CD4-positive, CD25-positive, alpha-beta regulatory T cell (primary cell): ENCODE results near the gene DTNB. TPM values are rescaled to one million over a fixed set of nuclear protein-coding genes. Genes with fewer than 3 reads are reported as not detected.

Source experiments
- ATAC-seq, 2 donors: fragments of 150-1000 bp; cut with Tn5 transposase; one replicate each; pipeline ENCODE4 v1.10.0; 2021; ENCODE audit warnings: low read depth in 2 of 2, moderate number of reproducible peaks in 2 of 2, moderate library complexity in 1 of 2
- DNase-seq, 3 donors: peaks; one replicate each; pipeline versions ENCODE4 v3.0.0 to v3.0.0-alpha.2; 2012 to 2022; ENCODE audit warnings: mixed read lengths in 1 of 3
- H3K27ac ChIP-seq: one replicate; pipeline ENCODE4 v1.7.0; 2013; ENCODE audit warnings: mild to moderate bottlenecking, low read length; ENCODE audit not compliant: insufficient read depth, poor library complexity, severe bottlenecking
- H3K27me3 ChIP-seq: one replicate; pipeline ENCODE4 v1.7.0; 2013; ENCODE audit warnings: low read length; ENCODE audit not compliant: control insufficient read depth, insufficient read depth
- H3K36me3 ChIP-seq: one replicate; pipeline ENCODE4 v1.7.0; 2013; ENCODE audit warnings: mild to moderate bottlenecking, low read length, moderate library complexity; ENCODE audit not compliant: control insufficient read depth, insufficient read depth
- H3K4me1 ChIP-seq: 2 replicates; pipeline ENCODE4 v1.7.0; 2013; ENCODE audit warnings: mild to moderate bottlenecking, low read length; ENCODE audit not compliant: insufficient read depth, control insufficient read depth, poor library complexity, severe bottlenecking
- H3K4me3 ChIP-seq: one replicate; pipeline ENCODE4 v1.7.0; 2013; ENCODE audit warnings: low read depth, mild to moderate bottlenecking, low read length, moderate library complexity
- H3K9me3 ChIP-seq, 2 experiments: 1 replicate in 1 of 2; 2 replicates in 1 of 2; pipeline ENCODE4 v1.7.0; 2013; ENCODE audit warnings: low read length in 2 of 2, mild to moderate bottlenecking in 1 of 2, moderate library complexity in 1 of 2; ENCODE audit not compliant: control insufficient read depth in 2 of 2
- H3K27ac Mint-ChIP-seq, 3 donors: one replicate each; pipeline ENCODE4 v1.8.0; 2020 to 2022; ENCODE audit warnings: mild to moderate bottlenecking in 3 of 3, mixed read lengths in 3 of 3, moderate library complexity in 2 of 3
- H3K27me3 Mint-ChIP-seq: one replicate; pipeline ENCODE4 v1.8.0; 2022; ENCODE audit warnings: mild to moderate bottlenecking, mixed read lengths
- H3K36me3 Mint-ChIP-seq: one replicate; pipeline ENCODE4 v1.8.0; 2020; ENCODE audit warnings: mixed read lengths
- H3K4me1 Mint-ChIP-seq, 4 donors: one replicate each; pipeline ENCODE4 v1.8.0; 2020 to 2022; ENCODE audit warnings: mixed read lengths in 4 of 4, mild to moderate bottlenecking in 1 of 4
- H3K4me3 Mint-ChIP-seq, 4 donors: one replicate each; pipeline ENCODE4 v1.8.0; 2020 to 2022; ENCODE audit warnings: mild to moderate bottlenecking in 4 of 4, mixed read lengths in 4 of 4, moderate library complexity in 3 of 4
- H3K9me3 Mint-ChIP-seq, 7 donors: one replicate each; pipeline ENCODE4 v1.8.0; 2020 to 2022; ENCODE audit warnings: mixed read lengths in 7 of 7, mild to moderate bottlenecking in 3 of 7, moderate library complexity in 2 of 7
- polyA plus RNA-seq, 4 donors: library from polyadenylated mRNA; unstranded; fragments of 300-500 nt; fragmentation: Illumina TruSeq; gene quantifications; one replicate each; pipeline ENCODE4 v1.2.3, GENCODE V29; 2021
- total RNA-seq: library from RNA; stranded (reverse); gene quantifications from one replicate; pipeline ENCODE4 v1.2.3, GENCODE V29; 2022

Gene DTNB
- total and polyA plus RNA-seq, 5 donors from 2014 or later, result 11.5 to 50.1 (median 15.0) TPM

GRCh38 chr2:25424426-25425028, 248.8 kb downstream of the DTNB start:
- Histone ChIP-seq H3K36me3 (no peaks in the 10 kb centered on the region), H3K27me3 (no peaks in the 10 kb centered on the region), H3K27ac (no peak overlapping the region), H3K9me3 (no peaks in the 10 kb centered on the region), H3K4me1 (no peaks in the 10 kb centered on the region), H3K4me3 (no peak overlapping the region)
- no peak overlapping the region for H3K27ac Mint-ChIP-seq
- no peaks in the 10 kb centered on the region for H3K27me3 Mint-ChIP-seq
- no peak for DNase-seq
- H3K36me3 Mint-ChIP-seq, result peaks cover 46% of the 10 kb centered on the region
- H3K4me3 Mint-ChIP-seq, result no peak overlapping the region
- H3K9me3 Mint-ChIP-seq, result no peaks in the 10 kb centered on the region
- H3K4me1 Mint-ChIP-seq, result peaks cover 6 to 13% (median 10%) of the 10 kb centered on the region in 4 donors
- ATAC-seq, result no peak

- no peak for DNase-seq
- ATAC-seq, result no peak
- no peaks in the 10 kb centered on the region for H3K27me3 ChIP-seq
- H3K36me3 ChIP-seq, result peaks cover 4% of the 10 kb centered on the region
- Mint-ChIP-seq H3K27ac (no peak overlapping the region), H3K4me3 (no peak overlapping the region), H3K9me3 (peaks cover 0 to 2% (median 0%) of the 10 kb centered on the region in 7 donors), H3K27me3 (no peaks in the 10 kb centered on the region), H3K36me3 (peaks cover 47% of the 10 kb centered on the region), H3K4me1 (peaks cover 14 to 21% (median 17%) of the 10 kb centered on the region in 4 donors)
- no peak overlapping the region for H3K4me3 ChIP-seq
- no peaks in the 10 kb centered on the region for H3K9me3 ChIP-seq
- H3K27ac ChIP-seq, result no peak overlapping the region
- peaks cover 4% of the 10 kb centered on the region for H3K4me1 ChIP-seq
These were observed 251.5 kb downstream of the DTNB start for GRCh38 chr2:25421820-25422411.

DNA sequence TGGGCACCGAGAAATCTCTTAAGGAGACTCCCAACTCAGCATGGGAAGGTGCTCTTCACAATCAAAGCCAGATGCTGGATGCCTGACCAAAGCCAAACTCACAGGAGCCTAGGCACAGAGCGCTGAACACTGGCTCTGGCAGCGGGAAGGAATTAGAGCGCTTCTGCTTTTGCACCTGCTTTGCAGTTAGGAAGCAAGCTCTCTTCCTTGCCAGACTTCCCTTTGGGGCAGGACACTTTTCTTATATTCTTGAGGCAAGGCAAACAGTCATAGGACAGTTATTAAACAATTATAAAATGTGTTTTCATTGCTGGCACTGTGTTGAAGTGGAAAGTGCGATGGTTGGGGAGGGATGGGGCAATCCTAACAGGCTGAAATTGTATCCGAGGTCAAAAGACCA, 252.1 kb downstream of the DTNB start:
- Histone ChIP-seq H3K36me3 (peaks cover 4% of the 10 kb centered on the region), H3K4me1 (peaks cover 4% of the 10 kb centered on the region), H3K27me3 (no peaks in the 10 kb centered on the region), H3K27ac (no peak overlapping the region), H3K9me3 (no peaks in the 10 kb centered on the region), H3K4me3 (no peak overlapping the region)
- Mint-ChIP-seq H3K27me3 (no peaks in the 10 kb centered on the region), H3K9me3 (peaks cover 0 to 2% (median 0%) of the 10 kb centered on the region in 7 donors), H3K4me1 (peaks cover 14 to 21% (median 17%) of the 10 kb centered on the region in 4 donors), H3K27ac (peak overlapping the region in 1 of 3 donors; percentile 2), H3K36me3 (peaks cover 44% of the 10 kb centered on the region), H3K4me3 (peak overlapping the region in 1 of 4 donors; percentile 5)
- no peak for ATAC-seq
- DNase-seq, result no peak

GRCh38 chr2:25420820-25421237, 252.5 kb downstream of the DTNB start:
- Histone ChIP-seq H3K36me3 (peaks cover 4% of the 10 kb centered on the region), H3K4me3 (no peak overlapping the region), H3K27ac (no peak overlapping the region), H3K4me1 (peaks cover 4% of the 10 kb centered on the region), H3K9me3 (no peaks in the 10 kb centered on the region), H3K27me3 (no peaks in the 10 kb centered on the region)
- ATAC-seq (peak in 1 of 2 donors; percentile 22), DNase-seq (no peak)
- H3K9me3 Mint-ChIP-seq, result peaks cover 0 to 2% (median 0%) of the 10 kb centered on the region in 7 donors
- peaks cover 14 to 21% (median 17%) of the 10 kb centered on the region in 4 donors for H3K4me1 Mint-ChIP-seq
- peaks cover 44% of the 10 kb centered on the region for H3K36me3 Mint-ChIP-seq
- peak overlapping the region in 2 of 3 donors; percentile 2 to 49 for H3K27ac Mint-ChIP-seq
- no peaks in the 10 kb centered on the region for H3K27me3 Mint-ChIP-seq
- H3K4me3 Mint-ChIP-seq, result no peak overlapping the region

DNA sequence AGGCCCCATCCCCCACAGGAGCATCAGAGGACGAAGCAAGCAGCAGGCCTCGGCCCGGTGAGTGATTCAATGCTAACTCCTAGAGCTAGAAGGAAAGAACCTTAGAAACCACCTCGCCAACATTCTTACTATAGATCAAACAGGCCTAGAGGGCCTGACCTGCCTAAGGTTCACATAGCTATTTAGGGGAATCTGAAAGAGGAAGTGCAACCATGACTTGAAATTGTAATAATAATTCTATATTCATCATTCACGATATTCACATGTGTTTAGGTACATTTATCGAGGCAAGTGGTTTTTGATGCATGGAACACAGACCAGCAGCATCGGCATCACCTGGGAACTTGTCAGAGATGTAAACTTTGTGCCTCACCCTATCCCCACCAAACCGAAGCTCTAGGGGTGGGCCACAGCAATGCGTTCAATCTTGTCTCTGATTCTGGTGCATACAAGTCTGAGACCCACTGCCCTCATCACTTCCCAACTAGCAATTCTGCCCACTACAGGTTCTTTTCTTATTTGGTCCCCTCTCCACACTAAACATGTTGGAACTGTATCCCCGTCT, 253.6 kb downstream of the DTNB start:
- Mint-ChIP-seq H3K36me3 (peaks cover 40% of the 10 kb centered on the region), H3K27me3 (no peaks in the 10 kb centered on the region), H3K4me3 (no peak overlapping the region), H3K9me3 (peaks cover 0 to 2% (median 0%) of the 10 kb centered on the region in 7 donors), H3K27ac (peak overlapping the region; percentile 33 to 52 (median 44)), H3K4me1 (peaks cover 14 to 21% (median 17%) of the 10 kb centered on the region in 4 donors)
- H3K9me3 ChIP-seq, result no peaks in the 10 kb centered on the region
- peaks cover 4% of the 10 kb centered on the region for H3K36me3 ChIP-seq
- H3K27me3 ChIP-seq, result no peaks in the 10 kb centered on the region
- DNase-seq (peak in 1 of 3 donors; percentile 28), ATAC-seq (peak; percentile 52 to 61)
- no peak overlapping the region for H3K27ac ChIP-seq
- no peak overlapping the region for H3K4me3 ChIP-seq
- peaks cover 4% of the 10 kb centered on the region for H3K4me1 ChIP-seq

DNA sequence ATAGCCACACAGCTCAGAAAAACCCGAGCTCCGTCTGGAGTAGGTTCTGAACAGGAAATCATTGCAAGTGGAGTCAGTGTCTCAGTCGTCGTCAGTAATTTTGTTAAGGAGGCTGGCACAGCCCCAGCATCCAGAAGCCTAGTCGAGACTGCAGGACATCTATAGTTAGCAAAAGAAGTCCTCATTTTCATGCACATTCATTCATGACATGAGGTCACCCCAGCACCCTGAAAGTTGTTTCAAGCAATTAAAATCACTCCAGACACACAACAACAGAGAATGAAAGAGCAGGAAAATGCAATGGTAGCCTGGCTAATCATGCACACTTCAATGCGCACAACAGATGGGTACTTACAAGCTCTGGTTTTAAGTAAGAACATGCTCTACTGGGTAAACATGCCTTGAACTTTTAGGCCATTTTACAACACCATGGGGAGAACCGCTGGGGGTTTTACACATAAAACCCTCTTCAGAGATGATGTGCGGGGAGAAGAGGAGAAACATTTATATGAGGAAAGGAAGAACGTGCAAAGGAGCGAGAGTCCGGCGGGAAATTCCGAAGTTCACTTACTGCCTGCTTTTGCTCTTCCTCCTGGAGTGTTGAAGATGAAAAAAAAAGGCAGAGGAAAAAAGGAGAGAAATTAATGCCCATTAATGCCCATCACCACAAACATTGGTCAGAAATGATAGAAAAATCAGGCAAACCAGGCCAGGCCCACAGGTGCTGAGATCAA, 254.3 kb downstream of the DTNB start:
- Mint-ChIP-seq H3K27me3 (no peaks in the 10 kb centered on the region), H3K27ac (peak overlapping the region; percentile 33 to 77 (median 52)), H3K36me3 (peaks cover 40% of the 10 kb centered on the region), H3K4me3 (no peak overlapping the region), H3K4me1 (peaks cover 14 to 21% (median 17%) of the 10 kb centered on the region in 4 donors), H3K9me3 (peaks cover 0 to 2% (median 0%) of the 10 kb centered on the region in 7 donors)
- DNase-seq, result no peak
- Histone ChIP-seq H3K27ac (no peak overlapping the region), H3K4me1 (peaks cover 4% of the 10 kb centered on the region), H3K9me3 (no peaks in the 10 kb centered on the region), H3K27me3 (no peaks in the 10 kb centered on the region), H3K36me3 (peaks cover 4% of the 10 kb centered on the region), H3K4me3 (no peak overlapping the region)
- ATAC-seq, result no peak

DNA sequence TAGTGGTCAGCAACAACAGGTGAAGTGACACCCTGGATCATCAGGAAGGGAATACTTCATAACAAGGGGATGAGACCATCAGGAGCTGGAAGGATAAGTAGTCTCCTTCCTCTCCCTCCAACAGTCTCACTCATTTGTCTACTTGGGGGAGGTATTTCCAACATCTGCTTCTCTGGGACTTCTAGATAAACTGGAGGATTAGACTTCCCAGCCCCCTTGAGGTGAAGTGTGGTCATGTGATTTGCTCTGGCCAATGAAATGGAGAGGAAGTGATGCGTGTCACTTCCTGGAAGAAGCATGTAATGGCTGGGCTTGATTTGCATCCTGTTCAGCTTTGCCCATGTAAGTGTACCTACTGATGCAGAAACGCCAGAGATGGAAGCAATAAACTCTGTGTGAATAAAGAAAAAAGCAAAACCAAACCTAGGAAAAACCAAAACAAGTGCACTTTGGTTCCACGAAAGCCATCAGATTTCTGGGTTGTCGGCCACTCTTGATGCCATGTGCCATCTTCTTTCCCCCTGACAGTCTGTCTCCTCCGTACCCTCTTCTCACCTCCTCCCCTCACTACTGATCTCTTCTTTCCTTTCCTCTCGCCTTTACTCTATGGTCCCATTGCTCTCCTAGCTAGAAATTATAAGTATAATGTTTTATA, 255.5 kb downstream of the DTNB start:
- Mint-ChIP-seq H3K9me3 (peaks cover 0 to 2% (median 0%) of the 10 kb centered on the region in 7 donors), H3K4me1 (peaks cover 14 to 21% (median 17%) of the 10 kb centered on the region in 4 donors), H3K4me3 (no peak overlapping the region), H3K36me3 (peaks cover 40% of the 10 kb centered on the region), H3K27me3 (no peaks in the 10 kb centered on the region), H3K27ac (no peak overlapping the region)
- DNase-seq (peak in 1 of 3 donors; percentile 47), ATAC-seq (no peak)
- H3K4me1 ChIP-seq, result peaks cover 4% of the 10 kb centered on the region
- H3K4me3 ChIP-seq, result no peak overlapping the region
- no peak overlapping the region for H3K27ac ChIP-seq
- peaks cover 4% of the 10 kb centered on the region for H3K36me3 ChIP-seq
- no peaks in the 10 kb centered on the region for H3K27me3 ChIP-seq
- H3K9me3 ChIP-seq, result no peaks in the 10 kb centered on the region
